PFSK-1 (cell line): ENCODE data around the gene RIT2.

Experiments
- POLR2AphosphoS5 ChIP-seq: IDR thresholded peaks from 2 replicates; pipeline ENCODE4 v1.6.1; 2012; ENCODE audit warnings: low read depth, mild to moderate bottlenecking, control low read depth, low read length, moderate library complexity
- SIN3A ChIP-seq: IDR thresholded peaks from 2 replicates; pipeline ENCODE4 v1.6.1; 2012; ENCODE audit warnings: mild to moderate bottlenecking, low read length, moderate library complexity, borderline replicate concordance; ENCODE audit not compliant: insufficient read depth
- TAF1 ChIP-seq: IDR thresholded peaks from 2 replicates; pipeline ENCODE4 v1.6.1; 2012; ENCODE audit warnings: low read length, control low read depth, borderline replicate concordance; ENCODE audit not compliant: insufficient read depth

- TF ChIP-seq TAF1: no peak
- no peak for TF ChIP-seq POLR2AphosphoS5
- TF ChIP-seq SIN3A: no peak
These were observed 381.0 kb downstream of the RIT2 start for GRCh38 chr18:42734520-42734919.
